GM19372 (cell line): ENCODE data around the gene ADAMTS2.

Source experiments
- ATAC-seq: cut with Tn5 transposase; IDR thresholded peaks from one replicate; pipeline ENCODE4 v1.9.1; 2021; ENCODE audit warnings: mild to moderate bottlenecking, low read depth, moderate library complexity; ENCODE audit not compliant: unreplicated experiment

Gene ADAMTS2

GRCh38 chr5:179345433-179346321 is at the start of gene ADAMTS2:
TSS of gene ADAMTS2 (minus strand) at chr5:179345461. CDS start at chr5:179345328, 133 bp downstream.
- ATAC-seq, result no peak

GRCh38 chr5:179393078-179393477 is 47.8 kb upstream of the ADAMTS2 start:
- ATAC-seq, result no peak

- no peak for ATAC-seq
These were observed 42.2 kb upstream of the ADAMTS2 start for GRCh38 chr5:179387151-179388110.

GRCh38 chr5:179385914-179386313 is 40.7 kb upstream of the ADAMTS2 start:
- no peak for ATAC-seq

GRCh38 chr5:179382486-179382885 is 37.2 kb upstream of the ADAMTS2 start:
- ATAC-seq, result no peak

DNA sequence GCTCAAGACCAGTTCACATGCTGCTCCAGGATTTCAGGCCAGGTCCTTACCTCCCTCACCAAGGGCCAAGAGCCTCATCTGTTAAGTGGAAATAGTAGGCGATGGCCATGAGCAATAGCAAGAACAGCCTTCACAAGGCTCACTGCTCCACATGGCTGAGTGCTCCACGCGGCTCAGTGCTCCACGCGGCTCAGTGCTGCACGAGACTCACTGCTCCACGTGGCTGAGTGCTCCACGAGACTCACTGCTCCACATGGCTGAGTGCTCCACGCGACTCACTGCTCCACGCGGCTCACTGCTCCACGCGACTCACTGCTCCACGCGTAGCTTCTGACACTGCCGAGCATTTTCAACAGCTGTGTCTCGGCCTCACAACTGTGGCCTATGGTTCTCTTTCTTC is 36.4 kb upstream of the ADAMTS2 start:
- no peak for ATAC-seq

- ATAC-seq, result no peak
These were observed 35.2 kb upstream of the ADAMTS2 start for GRCh38 chr5:179380211-179381035.

DNA sequence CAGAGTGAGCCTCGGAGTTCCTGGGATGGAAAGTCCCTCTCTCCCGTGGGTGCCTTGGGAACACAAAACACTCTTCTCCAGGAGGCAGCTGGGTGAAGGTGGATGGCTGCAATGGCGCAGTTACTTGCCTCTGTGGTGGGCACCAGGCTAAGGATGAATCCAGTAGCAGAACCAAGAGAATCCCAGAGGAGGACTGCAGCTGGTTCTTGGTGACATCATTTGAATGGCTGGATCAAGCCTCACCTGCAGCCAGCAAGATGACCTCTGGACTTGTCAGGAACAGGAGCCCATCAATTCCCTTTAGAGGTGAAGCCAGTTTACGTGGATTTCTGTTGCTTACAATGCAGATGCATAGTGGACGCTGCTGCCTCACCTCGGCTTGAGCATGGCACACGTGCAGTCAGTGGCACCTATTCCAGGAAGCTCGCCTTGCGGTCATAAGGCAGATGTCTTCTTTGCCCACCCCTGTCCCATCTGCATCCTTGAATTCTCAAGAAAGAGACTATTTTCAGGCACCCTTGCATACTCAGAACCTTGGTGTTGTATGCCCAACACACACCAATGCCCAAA is 34.1 kb upstream of the ADAMTS2 start:
- ATAC-seq, result no peak

DNA sequence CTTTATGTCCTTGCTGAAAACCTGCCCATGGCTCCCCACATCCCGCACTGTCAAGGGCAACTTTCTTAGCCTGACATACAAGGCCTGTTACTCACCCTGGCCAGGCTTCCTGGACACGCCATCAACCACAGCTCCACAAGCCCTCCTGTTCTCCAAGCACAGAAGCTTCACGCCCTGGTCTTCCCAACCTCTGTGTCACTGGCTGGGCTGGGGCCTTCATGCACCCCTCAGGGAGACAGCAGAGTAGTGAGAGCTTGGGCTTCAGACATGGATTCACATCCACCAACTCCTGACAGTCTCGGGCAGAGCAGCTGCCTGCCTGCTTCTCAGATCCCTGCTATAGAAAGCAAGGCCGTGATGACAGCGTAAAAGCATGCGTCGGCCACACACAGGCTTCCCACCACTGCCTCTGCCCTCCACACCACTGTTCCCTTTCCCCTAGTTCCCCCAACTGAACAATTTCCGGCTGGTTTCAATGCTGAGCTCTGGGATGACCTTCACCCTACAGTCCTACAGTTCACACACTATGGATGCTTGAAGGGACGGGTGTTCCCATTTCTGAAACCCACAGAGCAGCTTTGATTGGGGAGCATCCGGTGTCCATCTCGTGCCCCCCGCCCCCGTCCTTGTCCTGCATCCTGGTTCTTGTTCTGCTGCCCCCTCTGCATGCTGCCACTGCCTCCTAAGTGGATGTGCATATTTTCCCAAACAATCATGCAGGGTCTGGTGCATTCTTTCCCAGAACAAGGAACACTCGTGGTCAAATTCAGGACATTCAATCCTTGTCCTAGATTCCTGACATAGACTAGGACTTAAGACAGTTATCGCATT is 33.4 kb upstream of the ADAMTS2 start:
- ATAC-seq, result no peak

DNA sequence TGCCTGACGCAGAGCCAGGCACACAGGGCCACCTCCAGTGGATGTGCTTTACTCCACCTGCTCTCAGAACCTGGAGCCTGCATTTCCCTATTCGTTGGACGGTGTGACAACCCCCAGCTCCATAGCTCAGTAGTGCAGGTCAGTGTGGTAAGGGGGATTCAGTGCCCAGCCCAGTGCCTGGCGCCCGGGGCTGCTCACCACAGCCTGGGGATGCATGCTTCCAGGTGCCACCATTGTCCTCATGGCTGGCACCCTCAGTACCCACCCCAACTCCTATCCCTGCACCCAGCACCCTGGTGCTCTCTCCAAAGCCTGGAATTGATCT is 32.8 kb upstream of the ADAMTS2 start:
- no peak for ATAC-seq

DNA sequence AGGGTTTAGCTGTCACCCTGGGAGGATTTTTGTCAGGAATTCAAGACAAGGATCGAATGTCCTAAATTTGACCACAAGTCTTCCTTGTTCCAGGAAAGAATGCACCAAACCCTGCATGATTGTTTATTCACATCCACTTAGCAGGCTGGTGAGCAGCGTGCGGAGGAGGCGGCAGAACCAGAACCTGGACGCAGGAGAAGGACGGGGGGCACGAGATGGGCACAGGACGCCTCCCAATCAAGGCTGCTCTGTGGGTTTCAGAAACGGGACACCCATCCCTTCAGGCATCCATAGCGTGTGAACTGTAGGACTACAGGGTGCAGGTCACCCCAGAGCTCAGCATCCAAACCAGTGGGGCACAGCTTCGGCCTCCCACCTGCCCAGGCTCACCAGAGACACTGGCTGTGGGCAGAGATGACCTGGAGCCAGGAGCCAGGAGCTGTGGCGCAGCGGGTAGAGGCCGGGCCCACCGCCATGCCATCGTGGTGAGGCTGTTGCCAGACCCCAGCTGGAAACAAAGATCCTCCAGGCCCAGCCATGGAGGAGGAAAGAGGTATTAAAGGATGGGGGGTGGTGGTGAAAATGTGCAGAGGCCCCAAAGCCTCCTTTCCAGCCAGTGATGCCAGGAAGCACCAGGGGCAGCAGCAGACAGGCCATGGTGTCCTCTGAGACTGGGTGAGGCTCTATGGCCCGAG is 32.3 kb upstream of the ADAMTS2 start:
- ATAC-seq, result no peak

DNA sequence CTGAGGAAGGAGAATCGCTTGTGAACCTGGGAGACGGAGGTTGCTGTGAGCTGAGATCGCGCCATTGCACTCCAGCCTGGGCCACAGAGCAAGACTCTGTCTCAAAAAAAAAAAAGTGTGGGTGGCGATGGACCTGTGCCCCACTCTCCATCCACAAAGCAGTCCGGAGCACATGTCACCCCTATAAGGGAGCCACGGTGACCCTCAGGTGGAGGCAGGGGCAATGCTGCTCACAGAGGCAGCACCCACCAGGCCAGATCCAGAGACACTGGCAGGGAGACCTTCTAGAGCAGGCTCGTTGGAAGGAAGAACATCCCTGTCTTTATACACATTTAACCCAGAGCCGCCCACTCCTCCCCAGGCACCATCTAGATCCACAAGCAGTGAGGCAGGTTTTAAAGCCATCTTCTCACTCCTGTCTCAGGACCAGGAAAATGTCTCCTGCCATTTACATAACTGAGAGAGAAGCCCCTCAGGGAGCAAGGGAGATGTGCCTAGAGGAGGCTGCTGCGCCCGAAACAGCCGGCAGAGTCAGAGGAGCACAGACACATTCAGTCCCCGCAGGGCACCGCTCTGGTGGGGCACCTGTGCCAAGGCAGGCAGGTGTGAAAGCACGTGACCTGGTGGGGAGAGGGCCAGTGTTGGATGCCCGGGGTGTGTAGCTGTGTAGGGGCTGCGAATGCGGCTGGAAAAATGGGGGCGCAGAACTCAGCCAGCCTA is 31.6 kb upstream of the ADAMTS2 start:
- ATAC-seq, result no peak

- ATAC-seq, result no peak
These were observed 30.6 kb upstream of the ADAMTS2 start for GRCh38 chr5:179375831-179376365.

DNA sequence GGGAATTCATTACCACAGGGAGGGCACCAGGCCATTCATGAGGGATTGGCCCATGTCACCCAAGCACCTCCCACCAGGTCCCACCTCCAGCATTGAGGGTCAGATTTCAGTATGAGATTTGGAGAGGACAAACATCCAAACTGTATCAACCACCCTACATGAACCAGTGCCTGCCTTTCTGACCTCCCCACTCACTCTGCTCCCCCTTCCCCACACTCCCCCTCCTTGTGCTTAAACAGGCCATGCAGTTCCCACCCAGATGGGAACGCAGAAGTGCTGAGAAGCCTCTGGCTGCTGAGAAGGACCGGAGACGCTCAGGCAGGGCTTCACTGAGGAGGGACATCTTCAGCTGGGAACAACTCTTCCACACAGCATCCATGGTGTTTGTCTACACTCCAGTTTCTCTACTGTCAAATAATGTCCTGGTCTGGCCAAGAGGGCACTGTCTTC is 30.0 kb upstream of the ADAMTS2 start:
- no peak for ATAC-seq

DNA sequence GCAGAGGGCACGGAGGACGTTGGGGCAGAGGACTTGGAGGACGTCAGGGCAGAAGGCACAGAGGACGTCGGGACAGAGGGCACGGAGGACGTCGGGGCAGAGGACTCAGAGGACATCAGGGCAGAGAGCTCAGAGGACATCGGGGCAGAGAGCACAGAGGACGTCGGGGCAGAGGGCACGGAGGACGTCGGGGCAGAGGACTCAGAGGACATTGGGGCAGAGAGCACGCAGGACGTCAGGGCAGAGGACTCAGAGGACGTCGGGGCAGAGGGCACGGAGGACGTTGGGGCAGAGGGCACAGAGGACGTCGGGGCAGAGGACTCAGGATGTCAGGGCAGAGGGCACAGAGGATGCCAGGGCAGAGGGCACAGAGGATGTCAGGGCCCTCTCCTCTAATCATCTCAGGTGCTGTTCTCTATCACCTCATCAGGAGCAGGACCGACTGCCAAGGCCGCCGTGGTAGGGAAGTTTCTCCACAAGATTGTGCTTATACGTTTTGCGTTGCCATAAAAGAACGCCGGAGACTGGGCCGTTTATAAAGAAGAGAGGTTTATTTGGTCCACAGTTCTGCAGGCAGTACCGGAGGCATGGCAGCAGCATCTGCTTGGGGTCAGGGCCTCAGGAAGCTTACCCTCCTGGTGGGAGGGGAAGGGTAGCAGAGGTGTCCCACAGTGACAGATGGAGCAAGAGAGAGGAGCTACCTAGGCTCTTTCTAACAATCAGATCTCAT is 29.4 kb upstream of the ADAMTS2 start:
- ATAC-seq, result no peak

DNA sequence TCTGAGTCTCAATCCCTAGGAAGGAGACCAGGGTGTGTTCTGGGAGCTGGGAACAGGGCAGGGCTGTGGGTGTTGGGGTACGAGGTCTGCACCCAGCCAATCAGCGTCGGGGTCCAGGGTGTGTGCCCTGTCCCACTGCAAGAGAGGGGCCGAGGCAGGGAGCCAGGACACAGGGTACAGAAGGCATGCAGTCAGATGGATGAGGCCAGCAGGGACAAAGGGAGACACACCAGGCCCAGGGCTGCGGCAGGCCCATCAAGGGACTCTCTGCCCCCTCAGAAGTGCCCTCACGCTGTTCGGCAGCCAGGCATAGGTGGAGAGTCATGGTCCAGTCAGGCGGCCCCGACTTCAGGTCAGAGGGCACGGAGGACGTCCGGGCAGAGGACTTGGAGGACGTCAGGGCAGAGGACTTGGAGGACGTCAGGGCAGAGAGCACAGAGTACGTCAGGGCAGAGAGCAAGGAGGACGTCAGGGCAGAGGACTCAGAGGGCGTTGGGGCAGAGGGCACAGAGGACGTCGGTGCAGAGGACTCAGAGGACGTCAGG is 28.8 kb upstream of the ADAMTS2 start:
- no peak for ATAC-seq
